ENCODE results near the gene PADI1.

DNA sequence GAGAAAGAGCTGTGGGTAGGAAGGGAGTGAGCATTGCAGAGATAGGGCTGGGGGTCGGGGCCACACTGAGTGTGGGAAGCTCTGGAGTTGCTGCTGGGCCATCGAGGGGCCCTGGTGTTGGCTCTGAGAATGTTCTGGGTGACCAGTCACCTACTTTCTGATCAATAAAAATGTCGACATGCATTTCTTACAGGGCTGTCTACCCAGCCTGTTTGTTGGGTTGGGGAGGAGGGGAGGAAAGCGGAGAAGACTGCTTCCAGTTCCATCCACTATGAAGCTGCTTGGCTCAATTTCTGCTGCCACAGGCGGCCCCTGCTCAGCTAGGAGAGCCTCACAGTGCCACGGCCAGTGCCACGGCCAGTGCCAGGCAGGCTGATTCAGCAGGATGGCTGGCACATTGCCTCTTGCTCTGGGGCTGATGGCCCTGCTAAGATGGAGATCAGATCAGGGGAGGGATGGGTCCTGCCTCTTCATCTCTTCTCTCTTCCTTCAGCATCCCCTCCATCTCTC, 40.9 kb downstream of the PADI1 start:
- TF ChIP-seq, protein P1, sequence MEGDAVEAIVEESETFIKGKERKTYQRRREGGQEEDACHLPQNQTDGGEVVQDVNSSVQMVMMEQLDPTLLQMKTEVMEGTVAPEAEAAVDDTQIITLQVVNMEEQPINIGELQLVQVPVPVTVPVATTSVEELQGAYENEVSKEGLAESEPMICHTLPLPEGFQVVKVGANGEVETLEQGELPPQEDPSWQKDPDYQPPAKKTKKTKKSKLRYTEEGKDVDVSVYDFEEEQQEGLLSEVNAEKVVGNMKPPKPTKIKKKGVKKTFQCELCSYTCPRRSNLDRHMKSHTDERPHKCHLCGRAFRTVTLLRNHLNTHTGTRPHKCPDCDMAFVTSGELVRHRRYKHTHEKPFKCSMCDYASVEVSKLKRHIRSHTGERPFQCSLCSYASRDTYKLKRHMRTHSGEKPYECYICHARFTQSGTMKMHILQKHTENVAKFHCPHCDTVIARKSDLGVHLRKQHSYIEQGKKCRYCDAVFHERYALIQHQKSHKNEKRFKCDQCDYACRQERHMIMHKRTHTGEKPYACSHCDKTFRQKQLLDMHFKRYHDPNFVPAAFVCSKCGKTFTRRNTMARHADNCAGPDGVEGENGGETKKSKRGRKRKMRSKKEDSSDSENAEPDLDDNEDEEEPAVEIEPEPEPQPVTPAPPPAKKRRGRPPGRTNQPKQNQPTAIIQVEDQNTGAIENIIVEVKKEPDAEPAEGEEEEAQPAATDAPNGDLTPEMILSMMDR (IDR thresholded peaks at IDR 0.05; ENCODE audit: low read depth, low read length) = no peak
- TF ChIP-seq EZH2phosphoT487 (IDR thresholded peaks at IDR 0.05; ENCODE audit: low read depth) = no peak
